NCI-H526 treated with DMSO at 0.1 percent for 48 hours (cell line): ENCODE measurements around the gene SLC25A48.

ENCODE experiments used
- DNase-seq: peaks from one replicate; lab custom pipeline; 2025; lab: John Stamatoyannopoulos, UW

SLC25A48 gene

GRCh38 chr5:135883441-135883840, 49.0 kb downstream of the SLC25A48 start:
- DNase-seq: no peak

- no peak for DNase-seq
Observed at GRCh38 chr5:135885031-135885430, 50.6 kb downstream of the SLC25A48 start.

GRCh38 chr5:135886136-135886535, 51.7 kb downstream of the SLC25A48 start:
- no peak for DNase-seq

GRCh38 chr5:135887447-135887864, 53.0 kb downstream of the SLC25A48 start:
- DNase-seq: peak; percentile 46

- DNase-seq: no peak
Observed at GRCh38 chr5:135887881-135888614, 53.6 kb downstream of the SLC25A48 start.

GRCh38 chr5:135890296-135890695, 55.8 kb downstream of the SLC25A48 start:
- no peak for DNase-seq

GRCh38 chr5:135890867-135891266, 56.4 kb downstream of the SLC25A48 start:
- DNase-seq: no peak

- no peak for DNase-seq
Observed at GRCh38 chr5:135891268-135891667, 56.8 kb downstream of the SLC25A48 start.

GRCh38 chr5:135891791-135892190, 57.3 kb downstream of the SLC25A48 start:
- DNase-seq: no peak

GRCh38 chr5:135894276-135894675, 59.8 kb downstream of the SLC25A48 start:
- no peak for DNase-seq

- no peak for DNase-seq
Observed at GRCh38 chr5:135894789-135895188, 60.3 kb downstream of the SLC25A48 start.

GRCh38 chr5:135895474-135896006, 61.1 kb downstream of the SLC25A48 start, which contains the start of gene IL9:
Gene IL9, minus strand, starts transcription at chr5:135895841. Its CDS starts 25 bp downstream, at chr5:135895816.
- no peak for DNase-seq

- DNase-seq: no peak
Observed at GRCh38 chr5:135898651-135899050, 64.2 kb downstream of the SLC25A48 start.

GRCh38 chr5:135900276-135900675, 65.8 kb downstream of the SLC25A48 start:
- DNase-seq: peak; percentile 48

GRCh38 chr5:135901633-135902032, 67.2 kb downstream of the SLC25A48 start:
- DNase-seq: no peak

- DNase-seq: no peak
Observed at GRCh38 chr5:135905144-135905543, 70.7 kb downstream of the SLC25A48 start.

GRCh38 chr5:135913713-135914626, 79.5 kb downstream of the SLC25A48 start:
- DNase-seq: no peak

GRCh38 chr5:135915466-135916001, 81.1 kb downstream of the SLC25A48 start:
- no peak for DNase-seq

- DNase-seq: no peak
Observed at GRCh38 chr5:135916638-135917263, 82.3 kb downstream of the SLC25A48 start.

- no peak for DNase-seq
Observed at GRCh38 chr5:135920199-135920598, 85.7 kb downstream of the SLC25A48 start.

- DNase-seq: no peak
Observed at GRCh38 chr5:135921388-135921787, 86.9 kb downstream of the SLC25A48 start.
